Trophoblast cell (in vitro differentiated cells and primary cell): ENCODE data around the gene FRY.
A peak's percentile ranks its signal among the peaks of the same experiment; 100 is the strongest.

Experiments used
- DNase-seq, 2 donors: peaks; one replicate each; pipeline ENCODE4 v3.0.0-alpha.2; 2016
- H2AFZ ChIP-seq: 2 replicates; pipeline ENCODE4 v1.6.1; 2013; ENCODE audit warnings: low read length, moderate library complexity, mild to moderate bottlenecking; ENCODE audit not compliant: insufficient read depth, poor library complexity
- H2AK5ac ChIP-seq: 2 replicates; pipeline ENCODE4 v1.6.1; 2013; ENCODE audit warnings: mild to moderate bottlenecking, low read length
- H2BK120ac ChIP-seq: 2 replicates; pipeline ENCODE4 v1.6.1; 2013; ENCODE audit warnings: low read length, mild to moderate bottlenecking, moderate library complexity; ENCODE audit not compliant: insufficient read depth, poor library complexity
- H2BK12ac ChIP-seq: 2 replicates; pipeline ENCODE4 v1.6.1; 2013; ENCODE audit warnings: mild to moderate bottlenecking, low read length, moderate library complexity
- H2BK5ac ChIP-seq: 2 replicates; pipeline ENCODE4 v1.6.1; 2013; ENCODE audit warnings: low read length, low read depth, moderate library complexity, mild to moderate bottlenecking; ENCODE audit not compliant: poor library complexity
- H3K14ac ChIP-seq: 2 replicates; pipeline ENCODE4 v1.6.1; 2013; ENCODE audit warnings: mild to moderate bottlenecking, low read length
- H3K18ac ChIP-seq: 2 replicates; pipeline ENCODE4 v1.6.1; 2013; ENCODE audit warnings: mild to moderate bottlenecking, low read length
- H3K23ac ChIP-seq: 2 replicates; pipeline ENCODE4 v1.6.1; 2013; ENCODE audit warnings: low read length
- H3K27ac ChIP-seq: 2 replicates; pipeline ENCODE4 v1.5.1; 2013; ENCODE audit warnings: low read depth, mild to moderate bottlenecking, inconsistent platforms, low read length, moderate library complexity
- H3K27me3 ChIP-seq: 2 replicates; pipeline ENCODE4 v1.6.1; 2013; ENCODE audit warnings: inconsistent platforms, mild to moderate bottlenecking, low read length, moderate library complexity; ENCODE audit not compliant: insufficient read depth
- H3K36me3 ChIP-seq, 2 experiments: 1 replicate in 1 of 2; 2 replicates in 1 of 2; pipeline ENCODE4 v1.6.1; 2013; ENCODE audit warnings: low read length in 2 of 2, mild to moderate bottlenecking in 2 of 2, moderate library complexity in 1 of 2; ENCODE audit not compliant: insufficient read depth in 2 of 2, control insufficient read depth in 1 of 2
- H3K4ac ChIP-seq: 2 replicates; pipeline ENCODE4 v1.6.1; 2013; ENCODE audit warnings: low read depth, mild to moderate bottlenecking, low read length, moderate library complexity
- H3K4me1 ChIP-seq, 2 experiments: 1 replicate in 1 of 2; 2 replicates in 1 of 2; pipeline ENCODE4 v1.6.1; 2013; ENCODE audit warnings: low read length in 2 of 2, mild to moderate bottlenecking in 2 of 2, moderate library complexity in 1 of 2; ENCODE audit not compliant: insufficient read depth in 2 of 2, control insufficient read depth in 1 of 2
- H3K4me2 ChIP-seq: 2 replicates; pipeline ENCODE4 v1.6.1; 2013; ENCODE audit warnings: inconsistent platforms, mild to moderate bottlenecking, low read length, moderate library complexity
- H3K4me3 ChIP-seq: 2 replicates; pipeline ENCODE4 v1.5.1; 2013; ENCODE audit warnings: mild to moderate bottlenecking, low read depth, low read length, inconsistent platforms
- H3K79me1 ChIP-seq: one replicate; pipeline ENCODE4 v1.6.1; 2013; ENCODE audit warnings: low read length
- H3K79me2 ChIP-seq: 2 replicates; pipeline ENCODE4 v1.6.1; 2013; ENCODE audit warnings: low read length, mild to moderate bottlenecking; ENCODE audit not compliant: control insufficient read depth, insufficient read depth, poor library complexity
- H3K9ac ChIP-seq: 2 replicates; pipeline ENCODE4 v1.6.1; 2013; ENCODE audit warnings: mild to moderate bottlenecking, low read length
- H3K9me3 ChIP-seq: 2 replicates; pipeline ENCODE4 v1.6.1; 2013; ENCODE audit warnings: low read depth, mild to moderate bottlenecking, control low read depth, inconsistent platforms, low read length; ENCODE audit not compliant: insufficient read depth
- H4K12ac ChIP-seq: 2 replicates; pipeline ENCODE4 v1.6.1; 2013; ENCODE audit warnings: low read depth, mild to moderate bottlenecking, low read length, moderate library complexity
- H4K8ac ChIP-seq: 2 replicates; pipeline ENCODE4 v1.6.1; 2013; ENCODE audit warnings: low read depth, mild to moderate bottlenecking, low read length, moderate library complexity
- H4K91ac ChIP-seq: one replicate; pipeline ENCODE4 v1.6.1; 2013; ENCODE audit warnings: low read depth, mild to moderate bottlenecking, low read length, moderate library complexity
- WGBS: extraction: QIAGEN DNeasy Blood & Tissue Kit; methylation state at CpG from one replicate; pipeline ENCODE4 v1.1.7; 2013; ENCODE audit warnings: missing lambda C conversion rate; ENCODE audit not compliant: insufficient read length, insufficient coverage; ENCODE audit errors: extremely low coverage; 5-methylcytosine and 5-hydroxymethylcytosine counted together

The FRY gene

DNA sequence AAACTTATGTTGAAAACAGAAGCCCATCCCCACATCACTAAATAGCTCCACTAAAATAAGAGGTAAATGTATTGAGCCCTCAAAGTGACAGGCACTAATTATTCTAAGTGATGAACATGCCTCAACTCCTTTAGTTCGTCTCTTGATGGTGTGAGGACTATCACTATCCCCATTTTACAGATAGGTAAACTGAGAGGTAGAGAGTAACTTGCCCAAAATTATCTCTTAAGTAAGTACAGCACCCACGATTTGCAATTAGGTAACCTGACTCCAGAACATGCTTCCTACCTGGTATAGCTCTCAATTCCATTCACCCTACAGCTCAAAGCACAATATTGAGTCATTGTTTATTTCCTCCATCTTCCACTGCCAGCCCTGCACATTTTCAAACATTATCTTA is 270.9 kb downstream of the FRY start:
- Histone ChIP-seq H2BK12ac (no peak overlapping the region), H3K4me3 (no peak overlapping the region), H3K23ac (no peak overlapping the region), H2BK5ac (no peak overlapping the region), H2AK5ac (no peak overlapping the region), H3K9me3 (no peaks in the 10 kb centered on the region), H3K18ac (no peak overlapping the region), H4K91ac (no peak overlapping the region), H3K4me1 (no peaks in the 10 kb centered on the region), H3K27me3 (no peaks in the 10 kb centered on the region), H3K9ac (no peak overlapping the region), H3K4me2 (no peak overlapping the region), H4K8ac (no peak overlapping the region), H2AFZ (no peak overlapping the region), H3K14ac (no peak overlapping the region), H4K12ac (no peak overlapping the region), H2BK120ac (no peak overlapping the region), H3K27ac (no peak overlapping the region), H3K36me3 (no peaks in the 10 kb centered on the region), H3K4ac (no peak overlapping the region), H3K79me2 (no peaks in the 10 kb centered on the region), H3K79me1 (no peaks in the 10 kb centered on the region)
- no CpG with 5 or more reads among the region's 2 CpGs for WGBS
- DNase-seq: no peak

DNA sequence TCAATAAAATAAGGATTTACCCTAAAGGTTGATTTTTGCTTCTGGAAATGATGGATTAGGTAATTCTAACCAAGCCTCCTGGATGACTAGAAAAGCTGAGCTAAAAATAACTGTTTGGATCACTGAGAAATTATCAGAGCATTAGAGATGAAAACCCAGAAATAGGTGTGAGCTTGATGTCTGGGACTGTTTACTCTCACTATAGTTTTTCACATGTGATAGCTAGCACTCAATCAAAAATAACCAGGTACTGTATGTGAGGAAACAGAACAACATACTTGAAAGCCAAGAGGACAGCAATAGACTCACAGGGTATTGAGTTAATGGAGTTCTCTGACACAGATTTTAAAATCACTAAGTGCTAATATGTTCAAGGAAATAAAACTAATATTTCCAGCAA is 274.1 kb downstream of the FRY start:
- Histone ChIP-seq H3K9ac (no peak overlapping the region), H3K27me3 (no peaks in the 10 kb centered on the region), H2AK5ac (no peak overlapping the region), H2AFZ (no peak overlapping the region), H3K14ac (no peak overlapping the region), H3K4me3 (no peak overlapping the region), H4K91ac (no peak overlapping the region), H2BK12ac (no peak overlapping the region), H3K4me2 (no peak overlapping the region), H3K4ac (no peak overlapping the region), H2BK120ac (no peak overlapping the region), H2BK5ac (no peak overlapping the region), H3K4me1 (no peaks in the 10 kb centered on the region), H3K79me1 (no peaks in the 10 kb centered on the region), H4K8ac (no peak overlapping the region), H4K12ac (no peak overlapping the region), H3K23ac (no peak overlapping the region), H3K79me2 (no peaks in the 10 kb centered on the region), H3K9me3 (no peaks in the 10 kb centered on the region), H3K18ac (no peak overlapping the region), H3K27ac (no peak overlapping the region), H3K36me3 (no peaks in the 10 kb centered on the region)
- no peak for DNase-seq

DNA sequence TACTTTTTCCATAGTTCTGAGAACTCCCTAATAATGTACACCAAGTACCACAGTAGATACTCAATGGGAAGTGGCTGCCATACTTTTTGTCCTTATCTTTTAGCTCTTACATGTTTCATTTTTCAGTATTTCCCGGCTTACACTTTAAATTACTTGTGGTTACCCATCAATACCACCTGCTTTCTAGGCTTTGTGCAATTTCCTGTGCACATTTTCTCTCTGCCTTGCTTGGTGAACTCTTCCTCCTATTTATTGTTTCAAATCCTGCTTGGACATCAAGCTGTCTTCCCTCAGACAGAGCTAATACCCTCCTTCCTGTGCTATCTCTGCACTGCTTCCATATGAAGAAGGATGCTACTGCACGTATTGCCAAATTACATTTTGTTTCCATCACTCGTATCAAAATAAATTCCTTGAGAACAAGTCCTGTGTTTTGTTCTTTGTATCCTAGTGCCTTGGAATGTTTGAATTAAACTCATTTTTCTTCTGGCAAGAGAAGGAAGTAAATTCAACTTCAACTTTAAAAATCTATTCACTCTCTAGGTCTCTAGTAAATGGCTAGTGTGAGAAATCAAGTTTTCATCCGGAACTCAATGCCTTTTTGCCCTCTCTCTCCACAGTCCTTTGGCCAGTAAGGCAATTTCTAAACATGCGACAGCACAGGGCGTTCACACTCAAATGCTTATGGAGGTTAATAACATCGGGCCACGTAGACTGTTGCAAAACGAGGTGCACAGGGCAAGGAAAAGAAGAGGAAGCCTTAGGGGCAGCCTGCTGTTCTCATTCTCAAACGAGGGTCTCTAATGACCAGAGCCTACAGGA is 277.9 kb downstream of the FRY start:
- no CpG with 5 or more reads among the region's 10 CpGs for WGBS
- Histone ChIP-seq H3K4me3 (no peak overlapping the region), H3K79me1 (no peaks in the 10 kb centered on the region), H3K27ac (no peak overlapping the region), H2BK120ac (no peak overlapping the region), H2AFZ (no peak overlapping the region), H3K9ac (no peak overlapping the region), H2BK12ac (no peak overlapping the region), H3K4ac (no peak overlapping the region), H4K8ac (no peak overlapping the region), H3K27me3 (no peaks in the 10 kb centered on the region), H2AK5ac (no peak overlapping the region), H3K79me2 (no peaks in the 10 kb centered on the region), H3K23ac (no peak overlapping the region), H3K4me2 (no peak overlapping the region), H4K91ac (no peak overlapping the region), H3K14ac (no peak overlapping the region), H3K9me3 (no peaks in the 10 kb centered on the region), H2BK5ac (no peak overlapping the region), H3K18ac (no peak overlapping the region), H4K12ac (no peak overlapping the region), H3K4me1 (peaks cover 0 to under 1% of the 10 kb centered on the region in 2 experiments), H3K36me3 (no peaks in the 10 kb centered on the region)
- DNase-seq: no peak

DNA sequence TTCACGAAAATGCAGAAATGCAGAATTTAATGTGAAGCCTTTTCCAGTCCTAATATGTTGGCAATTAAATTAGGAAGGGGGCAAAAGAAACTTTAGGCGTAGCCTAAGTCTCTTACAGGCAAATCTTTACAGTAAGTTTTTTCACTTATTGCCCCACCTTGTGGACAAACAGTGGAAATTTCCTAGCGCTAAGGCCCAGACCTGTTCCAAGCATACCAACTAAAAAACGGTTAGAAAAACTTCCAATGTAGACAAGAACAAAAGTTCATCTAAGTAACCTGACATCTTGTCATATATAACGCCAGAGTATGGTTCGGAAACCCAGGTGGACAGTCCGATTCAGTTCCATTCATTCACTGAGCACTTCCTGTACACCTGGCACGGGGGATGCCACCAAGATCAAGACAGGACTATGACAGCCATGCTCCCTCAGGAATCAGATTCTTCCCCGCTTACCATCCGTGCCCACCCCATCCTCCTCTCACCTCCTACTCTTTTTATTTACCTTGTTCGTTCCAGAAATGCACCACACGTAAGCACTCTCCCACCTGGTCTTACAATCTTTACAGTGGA is 278.6 kb downstream of the FRY start:
- no peak overlapping the region for H3K14ac ChIP-seq
- H2BK5ac ChIP-seq: no peak overlapping the region
- H3K9me3 ChIP-seq: no peaks in the 10 kb centered on the region
- no peaks in the 10 kb centered on the region for H3K27me3 ChIP-seq
- H3K4me1 ChIP-seq: peaks cover 0 to 4% of the 10 kb centered on the region in 2 experiments
- no peaks in the 10 kb centered on the region for H3K36me3 ChIP-seq
- no peak overlapping the region for H3K4ac ChIP-seq
- H2BK120ac ChIP-seq: no peak overlapping the region
- H2AK5ac ChIP-seq: no peak overlapping the region
- peak; percentile 16 to 81 for DNase-seq
- H4K12ac ChIP-seq: no peak overlapping the region
- no peak overlapping the region for H3K18ac ChIP-seq
- H3K27ac ChIP-seq: no peak overlapping the region
- no peak overlapping the region for H3K4me3 ChIP-seq
- no peak overlapping the region for H2BK12ac ChIP-seq
- H4K91ac ChIP-seq: no peak overlapping the region
- no peak overlapping the region for H3K23ac ChIP-seq
- no CpG with 5 or more reads among the region's 12 CpGs for WGBS
- H3K4me2 ChIP-seq: no peak overlapping the region
- no peak overlapping the region for H3K9ac ChIP-seq
- H3K79me1 ChIP-seq: peaks cover 3% of the 10 kb centered on the region
- no peak overlapping the region for H4K8ac ChIP-seq
- H2AFZ ChIP-seq: no peak overlapping the region
- H3K79me2 ChIP-seq: no peaks in the 10 kb centered on the region
